Left lung (tissue), 8 donors: ENCODE measurements around the gene OR4K1. TPM values are rescaled to one million over a fixed set of nuclear protein-coding genes. Genes with fewer than 3 reads are reported as not detected.

Experiments
- polyA plus RNA-seq, 6 donors: library from polyadenylated mRNA; unstranded; fragments of 120-200 nt; gene quantifications; one replicate each; pipeline ENCODE4 v1.2.1, GENCODE V29; 2013; ENCODE audit not compliant: insufficient read length in 6 of 6
- total RNA-seq, 2 donors: library from RNA; stranded (reverse); fragmentation: NEBNext Ultra II Directional; extraction: Animal tissue kit (Norgen Biotek cat#: 25700); gene quantifications; one replicate each; pipeline ENCODE4 v1.2.1, GENCODE V29; 2021
- donor health status: DM: no; HTN: yes; CAD: no.
- donor health status: DM: no; HTN: no; CAD: no.

OR4K1 gene
- total and polyA plus RNA-seq, 8 donors: not detected

Other genes starting within 250 kb of the OR4K1 start
- not detected for gene OR11H2, start 217.0 kb upstream of the OR4K1 start, total RNA-seq
- gene OR11H2, start 217.0 kb upstream of the OR4K1 start, polyA plus RNA-seq: not detected
- not detected for gene OR4Q3, start 187.3 kb upstream of the OR4K1 start, total RNA-seq
- gene OR4Q3, start 187.3 kb upstream of the OR4K1 start, polyA plus RNA-seq: not detected
- not detected for gene OR4M1, start 157.4 kb upstream of the OR4K1 start, total RNA-seq
- gene OR4M1, start 157.4 kb upstream of the OR4K1 start, polyA plus RNA-seq: not detected
- gene OR4N2, start 127.1 kb upstream of the OR4K1 start, total RNA-seq: not detected
- not detected for gene OR4N2, start 127.1 kb upstream of the OR4K1 start, polyA plus RNA-seq
- not detected for gene OR4K2, start 55.8 kb upstream of the OR4K1 start, total RNA-seq
- not detected for gene OR4K2, start 55.8 kb upstream of the OR4K1 start, polyA plus RNA-seq
- gene OR4K5, start 10.3 kb upstream of the OR4K1 start, total RNA-seq: not detected
- not detected for gene OR4K5, start 10.3 kb upstream of the OR4K1 start, polyA plus RNA-seq
- gene OR4K15, start 44.7 kb downstream of the OR4K1 start, total RNA-seq: not detected
- gene OR4K15, start 44.7 kb downstream of the OR4K1 start, polyA plus RNA-seq: not detected
- not detected for gene OR4Q2, start 71.2 kb downstream of the OR4K1 start, total RNA-seq
- gene OR4Q2, start 71.2 kb downstream of the OR4K1 start, polyA plus RNA-seq: not detected
- not detected for gene OR4K14, start 88.4 kb downstream of the OR4K1 start, total RNA-seq
- not detected for gene OR4K14, start 88.4 kb downstream of the OR4K1 start, polyA plus RNA-seq
- gene OR4K13, start 105.1 kb downstream of the OR4K1 start, total RNA-seq: not detected
- gene OR4K13, start 105.1 kb downstream of the OR4K1 start, polyA plus RNA-seq: under 1 TPM in 2 of 6 donors, not detected in 4; 0.03 TPM
- not detected for gene OR4L1, start 129.1 kb downstream of the OR4K1 start, total RNA-seq
- not detected for gene OR4L1, start 129.1 kb downstream of the OR4K1 start, polyA plus RNA-seq
- gene OR4K17, start 179.8 kb downstream of the OR4K1 start, total RNA-seq: not detected
- gene OR4K17, start 179.8 kb downstream of the OR4K1 start, polyA plus RNA-seq: under 1 TPM; 0.03 to 0.11 (median 0.08) TPM
- not detected for gene OR4N5, start 207.9 kb downstream of the OR4K1 start, total RNA-seq
- not detected for gene OR4N5, start 207.9 kb downstream of the OR4K1 start, polyA plus RNA-seq